Endodermal cell (in vitro differentiated cells): ENCODE results near the gene ABLIM2. TPM values are rescaled to one million over a fixed set of nuclear protein-coding genes. Genes with fewer than 3 reads are reported as not detected.
A peak's percentile ranks its signal among the peaks of the same experiment; 100 is the strongest.

Source experiments
- DNase-seq: peaks from one replicate; pipeline ENCODE4 v3.0.0-alpha.2; 2017
- H3K27ac ChIP-seq: 2 replicates; pipeline ENCODE4 v1.5.1; 2013; ENCODE audit warnings: mild to moderate bottlenecking, low read depth, low read length, moderate library complexity
- H3K27me3 ChIP-seq: 2 replicates; pipeline ENCODE4 v1.6.1; 2013; ENCODE audit warnings: mild to moderate bottlenecking, low read length, moderate library complexity; ENCODE audit not compliant: insufficient read depth, control insufficient read depth, poor library complexity, severe bottlenecking
- H3K36me3 ChIP-seq: 2 replicates; pipeline ENCODE4 v1.7.0; 2013; ENCODE audit warnings: mild to moderate bottlenecking, low read length, moderate library complexity; ENCODE audit not compliant: control insufficient read depth, insufficient read depth
- H3K4me1 ChIP-seq: one replicate; pipeline ENCODE4 v1.7.0; 2013; ENCODE audit warnings: low read length; ENCODE audit not compliant: control insufficient read depth, insufficient read depth
- H3K4me3 ChIP-seq: 2 replicates; pipeline ENCODE4 v1.5.1; 2013; ENCODE audit warnings: mild to moderate bottlenecking, low read length, moderate library complexity
- H3K9ac ChIP-seq: 2 replicates; pipeline ENCODE4 v1.6.1; 2013; ENCODE audit warnings: mild to moderate bottlenecking, low read length, moderate library complexity; ENCODE audit not compliant: poor library complexity, severe bottlenecking; ENCODE audit errors: extremely low read depth
- H3K9me3 ChIP-seq: 2 replicates; pipeline ENCODE4 v1.6.1; 2013; ENCODE audit warnings: mild to moderate bottlenecking, low read length, moderate library complexity; ENCODE audit not compliant: control insufficient read depth
- H3K27ac Mint-ChIP-seq: 2 replicates; pipeline ENCODE4 v1.8.0; 2020; ENCODE audit warnings: mixed read lengths
- H3K27me3 Mint-ChIP-seq: 2 replicates; pipeline ENCODE4 v1.8.0; 2021; ENCODE audit warnings: mild to moderate bottlenecking, mixed read lengths; ENCODE audit not compliant: insufficient read depth
- H3K36me3 Mint-ChIP-seq: 2 replicates; pipeline ENCODE4 v1.8.0; 2020; ENCODE audit warnings: low read depth, mixed read lengths
- H3K4me1 Mint-ChIP-seq: 2 replicates; pipeline ENCODE4 v1.8.0; 2020; ENCODE audit warnings: mixed read lengths
- H3K4me3 Mint-ChIP-seq: 2 replicates; pipeline ENCODE4 v1.8.0; 2020; ENCODE audit warnings: mild to moderate bottlenecking, moderate library complexity, mixed read lengths
- H3K9me3 Mint-ChIP-seq: 2 replicates; pipeline ENCODE4 v1.8.0; 2020; ENCODE audit warnings: mild to moderate bottlenecking, mixed read lengths
- CTCF ChIP-seq: fragments of 200-600 bp; sonication (generic); conservative IDR thresholded peaks from 2 replicates; pipeline ENCODE4 v1.5.0; 2021; ENCODE audit warnings: antibody characterized with exemption, mild to moderate bottlenecking
- WGBS, 2 experiments: methylation state at CpG; one replicate each; pipeline versions ENCODE4 v1.1.5 to v1.1.7; 2013; ENCODE audit warnings: missing lambda C conversion rate in 2 of 2, mixed read lengths in 1 of 2; ENCODE audit not compliant: insufficient coverage in 1 of 2, insufficient read length in 1 of 2; 5-methylcytosine and 5-hydroxymethylcytosine counted together
- total RNA-seq, 2 donors: library from RNA; stranded (reverse); fragmentation: NEBNext Ultra II Directional in 1 of 2; extraction: Animal tissue kit (Norgen Biotek cat#: 25700) in 1 of 2; gene quantifications; 2 replicates in 1 of 2; 3 replicates in 1 of 2; pipeline ENCODE4 v1.2.1, GENCODE V29; 2021

The ABLIM2 gene
- total RNA-seq, 2 donors from 2014 or later, result 0.35 to 1.6 TPM

GRCh38 chr4:8110071-8110986 lies 48.3 kb downstream of the ABLIM2 start:
- Histone ChIP-seq H3K36me3 (no peaks in the 10 kb centered on the region), H3K4me1 (no peaks in the 10 kb centered on the region), H3K27me3 (no peaks in the 10 kb centered on the region), H3K4me3 (no peak overlapping the region), H3K9ac (no peak overlapping the region), H3K27ac (no peak overlapping the region), H3K9me3 (no peaks in the 10 kb centered on the region)
- Mint-ChIP-seq H3K27me3 (no peaks in the 10 kb centered on the region), H3K27ac (peak overlapping the region; percentile 91), H3K4me3 (no peak overlapping the region), H3K36me3 (no peaks in the 10 kb centered on the region), H3K4me1 (peaks cover 5% of the 10 kb centered on the region), H3K9me3 (peaks cover 7% of the 10 kb centered on the region)
- 50 to 54% methylated on average over 25 to 29 of the region's 29 CpGs for WGBS, 2 experiments
- peak; percentile 80 for TF ChIP-seq CTCF
- DNase-seq, result peak; percentile 96

GRCh38 chr4:8109406-8110065 lies 49.1 kb downstream of the ABLIM2 start:
- Mint-ChIP-seq H3K36me3 (no peaks in the 10 kb centered on the region), H3K4me3 (no peak overlapping the region), H3K9me3 (peaks cover 7% of the 10 kb centered on the region), H3K27ac (peak overlapping the region; percentile 91), H3K27me3 (no peaks in the 10 kb centered on the region), H3K4me1 (peaks cover 8% of the 10 kb centered on the region)
- H3K27ac ChIP-seq, result no peak overlapping the region
- TF ChIP-seq CTCF, result no peak
- no peaks in the 10 kb centered on the region for H3K9me3 ChIP-seq
- H3K27me3 ChIP-seq, result no peaks in the 10 kb centered on the region
- no peaks in the 10 kb centered on the region for H3K4me1 ChIP-seq
- no peak for DNase-seq
- 91% methylated on average over 16 to 20 of the region's 20 CpGs for WGBS, 2 experiments
- no peak overlapping the region for H3K4me3 ChIP-seq
- H3K36me3 ChIP-seq, result no peaks in the 10 kb centered on the region
- H3K9ac ChIP-seq, result no peak overlapping the region

GRCh38 chr4:8108991-8109390 lies 49.6 kb downstream of the ABLIM2 start:
- 93 to 95% methylated on average over 7 to 14 of the region's 14 CpGs for WGBS, 2 experiments
- Mint-ChIP-seq H3K27ac (no peak overlapping the region), H3K27me3 (no peaks in the 10 kb centered on the region), H3K4me1 (peaks cover 8% of the 10 kb centered on the region), H3K4me3 (no peak overlapping the region), H3K9me3 (peaks cover 7% of the 10 kb centered on the region), H3K36me3 (no peaks in the 10 kb centered on the region)
- TF ChIP-seq CTCF, result no peak
- no peak for DNase-seq
- no peaks in the 10 kb centered on the region for H3K9me3 ChIP-seq
- no peak overlapping the region for H3K9ac ChIP-seq
- no peak overlapping the region for H3K4me3 ChIP-seq
- H3K27me3 ChIP-seq, result no peaks in the 10 kb centered on the region
- no peaks in the 10 kb centered on the region for H3K36me3 ChIP-seq
- peak overlapping the region; percentile 57 for H3K27ac ChIP-seq
- no peaks in the 10 kb centered on the region for H3K4me1 ChIP-seq
